ENCODE data around the gene ACAA1. TPM values are rescaled to one million over a fixed set of nuclear protein-coding genes. Genes with fewer than 3 reads are reported as not detected.

Gene ACAA1
- total and polyA plus RNA-seq, 9 of the 15 experiments (the other 6 are each of a cell fraction or from before 2014, with no cell fraction given) = 4.0 to 88.9 (median 57.2) TPM

GRCh38 chr3:38127611-38128302, 9.2 kb downstream of the ACAA1 start:
- no peak overlapping the region for H3K4me2 ChIP-seq (ENCODE audit: insufficient read depth, low read length)
- no peak overlapping the region for H3K27ac ChIP-seq (ENCODE audit: extremely low read depth, low read depth, low read length)
- H3K9me3 ChIP-seq (replicated peaks; ENCODE audit: control insufficient read depth, insufficient read depth, low read depth, low read length) = no peaks in the 10 kb centered on the region
- H3K9ac ChIP-seq (ENCODE audit: insufficient read depth in 1 of 2, low read depth in 2 of 2, low read length in 2 of 2) = no peak overlapping the region
- no peak overlapping the region for H3K4me3 ChIP-seq
- peaks cover 96% of the 10 kb centered on the region for H3K36me3 ChIP-seq (ENCODE audit: control insufficient read depth, insufficient read depth, low read length)
- DNase-seq (ENCODE audit: extremely low read depth in 1 of 4, low spot score in 3 of 4) = no peak
- ChIA-PET CTCF (ENCODE audit: low intra/inter-chr PET ratio) (no interaction called here), POLR2A (interaction anchor here (0.7 to 1.8 kb wide), 5 partner anchors 10 to 219 kb away, joined by 3 to 5 read pairs (median 3); partner anchors contain the start of genes ACAA1 and XYLB)
- H4K20me1 ChIP-seq (replicated peaks; ENCODE audit: control insufficient read depth, insufficient read depth, low read length) = peaks cover 4% of the 10 kb centered on the region
- no peak for FAIRE-seq
- H3K27me3 ChIP-seq (ENCODE audit: control insufficient read depth in 2 of 2, insufficient read depth in 2 of 2, low read length in 2 of 2) = no peaks in the 10 kb centered on the region
- ATAC-seq = no peak
- in situ Hi-C loops (cut with MboI) (no loop called here), intact Hi-C loops (cut with micrococcal nuclease) (no loop called here)
- 93% methylated on average over 4 of the region's 4 CpGs for WGBS (ENCODE audit: insufficient coverage, low coverage, missing lambda C conversion rate)
- BruUV-seq (replicated peaks) = no TSS peak
- H3K9me1 ChIP-seq (ENCODE audit: control insufficient read depth, insufficient read depth, low read length) = no peaks in the 10 kb centered on the region
- H3K79me2 ChIP-seq (ENCODE audit: control insufficient read depth, insufficient read depth, low read length) = no peaks in the 10 kb centered on the region
- no peaks in the 10 kb centered on the region for H3K4me1 ChIP-seq (replicated peaks in 1 of 2; ENCODE audit: control insufficient read depth in 2 of 2, insufficient read depth in 2 of 2, low read length in 2 of 2)
- no peak overlapping the region for H2AFZ ChIP-seq (ENCODE audit: low read depth, low read length)
- TF ChIP-seq CBFA2T2 (conservative IDR thresholded peaks at IDR 0.05) (no peak), ZKSCAN1 (IDR thresholded peaks at IDR 0.05; ENCODE audit: low read depth, low read length) (no peak), NCOA6 (IDR thresholded peaks at IDR 0.05) (no peak), NR2F6 (CRISPR knock-in tag; IDR thresholded peaks at IDR 0.05) (no peak), ZNF518B (CRISPR knock-in tag; IDR thresholded peaks at IDR 0.05) (no peak), RFX7 (CRISPR knock-in tag; IDR thresholded peaks at IDR 0.05) (no peak), ELF2 (CRISPR knock-in tag; IDR thresholded peaks at IDR 0.05) (no peak), ZNF766 (CRISPR knock-in tag; conservative IDR thresholded peaks at IDR 0.05) (no peak), ZNF263 (CRISPR knock-in tag; IDR thresholded peaks at IDR 0.05; ENCODE audit: borderline replicate concordance) (no peak), HMGN3 (IDR thresholded peaks at IDR 0.05; ENCODE audit: borderline replicate concordance, extremely low read depth, insufficient read length, low read depth, low read length) (no peak), DIDO1 (tag; IDR thresholded peaks at IDR 0.05; ENCODE audit: low read depth) (no peak)
- TF ChIP-seq, protein P1, sequence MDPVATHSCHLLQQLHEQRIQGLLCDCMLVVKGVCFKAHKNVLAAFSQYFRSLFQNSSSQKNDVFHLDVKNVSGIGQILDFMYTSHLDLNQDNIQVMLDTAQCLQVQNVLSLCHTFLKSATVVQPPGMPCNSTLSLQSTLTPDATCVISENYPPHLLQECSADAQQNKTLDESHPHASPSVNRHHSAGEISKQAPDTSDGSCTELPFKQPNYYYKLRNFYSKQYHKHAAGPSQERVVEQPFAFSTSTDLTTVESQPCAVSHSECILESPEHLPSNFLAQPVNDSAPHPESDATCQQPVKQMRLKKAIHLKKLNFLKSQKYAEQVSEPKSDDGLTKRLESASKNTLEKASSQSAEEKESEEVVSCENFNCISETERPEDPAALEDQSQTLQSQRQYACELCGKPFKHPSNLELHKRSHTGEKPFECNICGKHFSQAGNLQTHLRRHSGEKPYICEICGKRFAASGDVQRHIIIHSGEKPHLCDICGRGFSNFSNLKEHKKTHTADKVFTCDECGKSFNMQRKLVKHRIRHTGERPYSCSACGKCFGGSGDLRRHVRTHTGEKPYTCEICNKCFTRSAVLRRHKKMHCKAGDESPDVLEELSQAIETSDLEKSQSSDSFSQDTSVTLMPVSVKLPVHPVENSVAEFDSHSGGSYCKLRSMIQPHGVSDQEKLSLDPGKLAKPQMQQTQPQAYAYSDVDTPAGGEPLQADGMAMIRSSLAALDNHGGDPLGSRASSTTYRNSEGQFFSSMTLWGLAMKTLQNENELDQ (CRISPR knock-in tag; IDR thresholded peaks at IDR 0.05; ENCODE audit: borderline replicate concordance) = no peak

Data from K562 (cell line).